GM12878 (cell line): ENCODE measurements around the gene WASF2. TPM values are rescaled to one million over a fixed set of nuclear protein-coding genes. Genes with fewer than 3 reads are reported as not detected.

ENCODE experiments used
- ATAC-seq: fragments of 200-7000 bp; cut with Tn5 transposase; 3 replicates; pipeline ENCODE4 v1.9.1; 2020; ENCODE audit warnings: mild to moderate bottlenecking, moderate library complexity
- BruUV-seq: library from RNA; stranded (reverse); fragments of 400-500 nt; replicated peaks from 2 replicates; lab custom pipeline; 2021; lab: Mats Ljungman, UMichigan
- CTCF ChIA-PET: fragments of 300-600 bp; sonication (Branson Sonifier 250); formaldehyde crosslinking; extraction: SDS; loops from one replicate; lab custom pipeline; 2021; ENCODE audit warnings: inconsistent platforms; lab: Yijun Ruan, JAX
- POLR2A ChIA-PET: fragments of 350-600 bp; formaldehyde crosslinking; extraction: SDS; loops from one replicate; lab custom pipeline; 2021; ENCODE audit warnings: inconsistent platforms; lab: Charles Lee
- RAD21 ChIA-PET: fragments of 300-600 bp; sonication (Branson Sonifier 250); formaldehyde crosslinking; loops from one replicate; lab custom pipeline; 2023; ENCODE audit warnings: antibody characterized with exemption; ENCODE audit not compliant: unreplicated experiment; lab: Charles Lee
- SMC1A ChIA-PET: fragments of 300-600 bp; sonication (Branson Sonifier 250); formaldehyde crosslinking; loops from one replicate; lab custom pipeline; 2023; ENCODE audit not compliant: unreplicated experiment, uncharacterized antibody; lab: Charles Lee
- DNase-seq: peaks from one replicate; pipeline ENCODE4 v3.0.0-alpha.2; 2011; ENCODE audit warnings: low read depth, low spot score
- FAIRE-seq: peaks from 3 replicates; lab custom pipeline; 2011; peaks lifted over from hg19 to GRCh38; lab: Jason Lieb, UNC
- H2AFZ ChIP-seq: 2 replicates; pipeline ENCODE4 v1.6.0; 2011; ENCODE audit warnings: low read depth, low read length, control low read depth; ENCODE audit not compliant: control insufficient read depth
- H3K27ac ChIP-seq: 2 replicates; pipeline ENCODE4 v1.5.1; 2011; ENCODE audit warnings: control low read depth; ENCODE audit not compliant: control insufficient read depth, insufficient read depth
- H3K27me3 ChIP-seq, 2 experiments: replicated peaks in 1 of 2; 2 replicates each; pipeline versions ENCODE4 v1.6.0 to v1.6.1; 2011; ENCODE audit warnings: low read length in 1 of 2; ENCODE audit not compliant: control insufficient read depth in 2 of 2, insufficient read depth in 2 of 2
- H3K36me3 ChIP-seq, 2 experiments: 2 replicates each; pipeline ENCODE4 v1.5.1; 2011; ENCODE audit warnings: low read length in 1 of 2; ENCODE audit not compliant: control insufficient read depth in 2 of 2, insufficient read depth in 2 of 2
- H3K4me1 ChIP-seq: 2 replicates; pipeline ENCODE4 v1.6.1; 2011; ENCODE audit warnings: mild to moderate bottlenecking, low read length, moderate library complexity, mixed read lengths; ENCODE audit not compliant: control insufficient read depth, insufficient read depth
- H3K4me2 ChIP-seq: 2 replicates; pipeline ENCODE4 v1.6.0; 2011; ENCODE audit warnings: control low read depth; ENCODE audit not compliant: control insufficient read depth, insufficient read depth
- H3K4me3 ChIP-seq: fragments of 200-600 bp; sonication (generic); 2 replicates; pipeline ENCODE4 v1.5.1; 2016
- H3K79me2 ChIP-seq: 2 replicates; pipeline ENCODE4 v1.6.0; 2011; ENCODE audit warnings: low read length; ENCODE audit not compliant: control insufficient read depth, insufficient read depth
- H3K9ac ChIP-seq: 2 replicates; pipeline ENCODE4 v1.8.0; 2011; ENCODE audit warnings: low read length, control low read depth, mixed read lengths; ENCODE audit not compliant: control insufficient read depth, insufficient read depth
- H3K9me3 ChIP-seq: replicated peaks from 3 replicates; pipeline ENCODE4 v1.5.1; 2011; ENCODE audit warnings: mild to moderate bottlenecking, low read length; ENCODE audit not compliant: control insufficient read depth, insufficient read depth
- H4K20me1 ChIP-seq: 2 replicates; pipeline ENCODE4 v1.6.0; 2011; ENCODE audit not compliant: control insufficient read depth, insufficient read depth
- FOXM1 ChIP-seq: IDR thresholded peaks from 2 replicates; pipeline ENCODE4 v1.6.1; 2012; ENCODE audit warnings: low read depth, mild to moderate bottlenecking, inconsistent platforms, low read length, moderate library complexity
- IKZF1 ChIP-seq: fragments of 450-650 bp; conservative IDR thresholded peaks from 2 replicates; pipeline ENCODE4 v1.6.1; 2017; ENCODE audit warnings: antibody characterized with exemption, mild to moderate bottlenecking
- MLLT1 ChIP-seq: fragments of 450-650 bp; IDR thresholded peaks from 2 replicates; pipeline ENCODE4 v1.6.1; 2016; ENCODE audit warnings: mild to moderate bottlenecking
- MXI1 ChIP-seq: fragments of 150-350 bp; IDR thresholded peaks from 2 replicates; pipeline ENCODE4 v1.6.1; 2011; ENCODE audit warnings: low read depth, mild to moderate bottlenecking, inconsistent platforms, low read length, improper control_type of control experiment
- NFXL1 ChIP-seq: fragments of 450-650 bp; IDR thresholded peaks from 2 replicates; pipeline ENCODE4 v1.6.1; 2017; ENCODE audit warnings: antibody characterized with exemption, mild to moderate bottlenecking, borderline replicate concordance
- PAX5 ChIP-seq: IDR thresholded peaks from 2 replicates; pipeline ENCODE4 v1.6.1; 2011; ENCODE audit warnings: low read depth, low read length, borderline replicate concordance
- PML ChIP-seq: IDR thresholded peaks from 2 replicates; pipeline ENCODE4 v1.6.1; 2012; ENCODE audit warnings: low read length, inconsistent platforms
- RFX5 ChIP-seq: IDR thresholded peaks from 2 replicates; pipeline ENCODE4 v1.6.1; 2011; ENCODE audit warnings: low read depth, low read length, improper control_type of control experiment
- TCF12 ChIP-seq: IDR thresholded peaks from 2 replicates; pipeline ENCODE4 v1.6.1; 2011; ENCODE audit warnings: low read depth, mild to moderate bottlenecking, low read length
- ZBTB4 ChIP-seq: fragments of 450-650 bp; formaldehyde crosslinking; IDR thresholded peaks from 2 replicates; pipeline ENCODE4 v1.4.0; 2022; ENCODE audit warnings: mild to moderate bottlenecking, moderate library complexity
- WGBS: methylation state at CpG from one replicate; pipeline ENCODE4 v1.1.6; 2016; ENCODE audit warnings: low lambda C conversion rate; ENCODE audit not compliant: insufficient replicate concordance, insufficient coverage; ENCODE audit errors: missing lambda C conversion rate; 5-methylcytosine and 5-hydroxymethylcytosine counted together
- in situ Hi-C: fragments of 300-500 bp; cut with MboI; formaldehyde crosslinking; loops from 9 replicates; pipeline ENCODE4 v1.14.3; 2018; ENCODE audit warnings: mixed read lengths
- intact Hi-C: fragments of 100-400 bp; cut with micrococcal nuclease; formaldehyde crosslinking; loops from one replicate; pipeline ENCODE4 v1.14.2; 2022; ENCODE audit not compliant: unreplicated experiment
- polyA plus RNA-seq, 11 experiments: library from polyadenylated mRNA; depleted of rRNA in 4 of 11; unstranded in 6 of 11; stranded (reverse) in 5 of 11; fragments of >200 nt; fragmentation: Nextera tagmentation in 4 of 11; fragmentation: Illumina TruSeq in 1 of 11; extraction: Ambion mirVana in 4 of 11; extraction: Trizol in 1 of 11; gene quantifications; 1 replicate in 1 of 11; 2 replicates in 10 of 11; pipeline versions ENCODE4 v1.2.1 to v1.2.3, GENCODE V29; 2011 to 2016; ENCODE audit warnings: inconsistent platforms in 2 of 11, missing spikeins in 2 of 11, low read depth in 1 of 11
- total RNA-seq, 4 experiments: library from RNA; depleted of rRNA in 3 of 4; stranded (reverse); fragments of >200 nt in 3 of 4; fragmentation: Illumina TruSeq in 1 of 4; extraction: Trizol in 1 of 4; gene quantifications; 2 replicates each; pipeline versions ENCODE4 v1.2.1 to v1.2.3, GENCODE V29; 2013 to 2021
- TF ChIP-seq, protein P1 (sequence below): IDR thresholded peaks from 2 replicates; pipeline ENCODE4 v1.6.1; 2012; ENCODE audit warnings: improper control_type of control experiment, low read depth, low read length; ENCODE audit not compliant: insufficient replicate concordance

The WASF2 gene
- total and polyA plus RNA-seq, 10 of the 15 experiments (the other 5 are each of a cell fraction or from before 2014, with no cell fraction given): 7.0 to 111 (median 37.1) TPM

GRCh38 chr1:27380766-27381733 lies 108.9 kb downstream of the WASF2 start (continued):
- TF ChIP-seq, protein P1, sequence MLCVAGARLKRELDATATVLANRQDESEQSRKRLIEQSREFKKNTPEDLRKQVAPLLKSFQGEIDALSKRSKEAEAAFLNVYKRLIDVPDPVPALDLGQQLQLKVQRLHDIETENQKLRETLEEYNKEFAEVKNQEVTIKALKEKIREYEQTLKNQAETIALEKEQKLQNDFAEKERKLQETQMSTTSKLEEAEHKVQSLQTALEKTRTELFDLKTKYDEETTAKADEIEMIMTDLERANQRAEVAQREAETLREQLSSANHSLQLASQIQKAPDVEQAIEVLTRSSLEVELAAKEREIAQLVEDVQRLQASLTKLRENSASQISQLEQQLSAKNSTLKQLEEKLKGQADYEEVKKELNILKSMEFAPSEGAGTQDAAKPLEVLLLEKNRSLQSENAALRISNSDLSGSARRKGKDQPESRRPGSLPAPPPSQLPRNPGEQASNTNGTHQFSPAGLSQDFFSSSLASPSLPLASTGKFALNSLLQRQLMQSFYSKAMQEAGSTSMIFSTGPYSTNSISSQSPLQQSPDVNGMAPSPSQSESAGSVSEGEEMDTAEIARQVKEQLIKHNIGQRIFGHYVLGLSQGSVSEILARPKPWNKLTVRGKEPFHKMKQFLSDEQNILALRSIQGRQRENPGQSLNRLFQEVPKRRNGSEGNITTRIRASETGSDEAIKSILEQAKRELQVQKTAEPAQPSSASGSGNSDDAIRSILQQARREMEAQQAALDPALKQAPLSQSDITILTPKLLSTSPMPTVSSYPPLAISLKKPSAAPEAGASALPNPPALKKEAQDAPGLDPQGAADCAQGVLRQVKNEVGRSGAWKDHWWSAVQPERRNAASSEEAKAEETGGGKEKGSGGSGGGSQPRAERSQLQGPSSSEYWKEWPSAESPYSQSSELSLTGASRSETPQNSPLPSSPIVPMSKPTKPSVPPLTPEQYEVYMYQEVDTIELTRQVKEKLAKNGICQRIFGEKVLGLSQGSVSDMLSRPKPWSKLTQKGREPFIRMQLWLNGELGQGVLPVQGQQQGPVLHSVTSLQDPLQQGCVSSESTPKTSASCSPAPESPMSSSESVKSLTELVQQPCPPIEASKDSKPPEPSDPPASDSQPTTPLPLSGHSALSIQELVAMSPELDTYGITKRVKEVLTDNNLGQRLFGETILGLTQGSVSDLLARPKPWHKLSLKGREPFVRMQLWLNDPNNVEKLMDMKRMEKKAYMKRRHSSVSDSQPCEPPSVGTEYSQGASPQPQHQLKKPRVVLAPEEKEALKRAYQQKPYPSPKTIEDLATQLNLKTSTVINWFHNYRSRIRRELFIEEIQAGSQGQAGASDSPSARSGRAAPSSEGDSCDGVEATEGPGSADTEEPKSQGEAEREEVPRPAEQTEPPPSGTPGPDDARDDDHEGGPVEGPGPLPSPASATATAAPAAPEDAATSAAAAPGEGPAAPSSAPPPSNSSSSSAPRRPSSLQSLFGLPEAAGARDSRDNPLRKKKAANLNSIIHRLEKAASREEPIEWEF: no peak
- no peak for TF ChIP-seq MLLT1

- no peak overlapping the region for H2AFZ ChIP-seq
- H3K4me3 ChIP-seq: no peak overlapping the region
- ATAC-seq (no peak; the same call in 2 of the 3 replicates), FAIRE-seq (no peak), DNase-seq (no peak)
- no peak overlapping the region for H3K4me2 ChIP-seq
- ChIA-PET SMC1A (no interaction called here), RAD21 (no interaction called here), POLR2A (no interaction called here), CTCF (interaction anchor here (1.2 to 1.9 kb wide), 2 partner anchors 10 to 11 kb away, joined by 3 to 5 read pairs; no protein-coding TSS in a partner anchor)
- no peaks in the 10 kb centered on the region for H3K9me3 ChIP-seq
- 37% methylated on average over 4 of the region's 4 CpGs for WGBS
- H3K36me3 ChIP-seq: no peaks in the 10 kb centered on the region
- BruUV-seq: no TSS peak
- H3K4me1 ChIP-seq: no peaks in the 10 kb centered on the region; the same call in 1 of the 2 replicates
- H4K20me1 ChIP-seq: no peaks in the 10 kb centered on the region
- H3K9ac ChIP-seq: no peak overlapping the region
- intact Hi-C loops: no loop called here
- H3K27ac ChIP-seq: no peak overlapping the region
- H3K27me3 ChIP-seq: peaks cover 0 to 2% of the 10 kb centered on the region in 2 experiments; a peak in 2 of 4 replicates
- H3K79me2 ChIP-seq: no peaks in the 10 kb centered on the region
- in situ Hi-C loops: no loop called here
- no peak for TF ChIP-seq ZBTB4 (CRISPR knock-in tag)
- no peak for TF ChIP-seq PML
- TF ChIP-seq IKZF1: no peak
- TF ChIP-seq NFXL1: no peak
- no peak for TF ChIP-seq RFX5
- TF ChIP-seq TCF12: no peak
- no peak for TF ChIP-seq FOXM1
- no peak for TF ChIP-seq PAX5
- no peak for TF ChIP-seq MXI1
Measured at GRCh38 chr1:27380224-27380623, 109.7 kb downstream of the WASF2 start.
